ENCODE results near the gene LRRFIP2. TPM values are rescaled to one million over a fixed set of nuclear protein-coding genes. Genes with fewer than 3 reads are reported as not detected.

LRRFIP2 gene, protein sequence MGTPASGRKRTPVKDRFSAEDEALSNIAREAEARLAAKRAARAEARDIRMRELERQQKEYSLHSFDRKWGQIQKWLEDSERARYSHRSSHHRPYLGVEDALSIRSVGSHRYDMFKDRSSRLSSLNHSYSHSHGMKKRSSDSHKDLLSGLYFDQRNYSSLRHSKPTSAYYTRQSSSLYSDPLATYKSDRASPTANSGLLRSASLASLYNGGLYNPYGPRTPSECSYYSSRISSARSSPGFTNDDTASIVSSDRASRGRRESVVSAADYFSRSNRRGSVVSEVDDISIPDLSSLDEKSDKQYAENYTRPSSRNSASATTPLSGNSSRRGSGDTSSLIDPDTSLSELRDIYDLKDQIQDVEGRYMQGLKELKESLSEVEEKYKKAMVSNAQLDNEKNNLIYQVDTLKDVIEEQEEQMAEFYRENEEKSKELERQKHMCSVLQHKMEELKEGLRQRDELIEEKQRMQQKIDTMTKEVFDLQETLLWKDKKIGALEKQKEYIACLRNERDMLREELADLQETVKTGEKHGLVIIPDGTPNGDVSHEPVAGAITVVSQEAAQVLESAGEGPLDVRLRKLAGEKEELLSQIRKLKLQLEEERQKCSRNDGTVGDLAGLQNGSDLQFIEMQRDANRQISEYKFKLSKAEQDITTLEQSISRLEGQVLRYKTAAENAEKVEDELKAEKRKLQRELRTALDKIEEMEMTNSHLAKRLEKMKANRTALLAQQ
- 45.9 and 71.2 TPM in 2 replicates for total RNA-seq

DNA sequence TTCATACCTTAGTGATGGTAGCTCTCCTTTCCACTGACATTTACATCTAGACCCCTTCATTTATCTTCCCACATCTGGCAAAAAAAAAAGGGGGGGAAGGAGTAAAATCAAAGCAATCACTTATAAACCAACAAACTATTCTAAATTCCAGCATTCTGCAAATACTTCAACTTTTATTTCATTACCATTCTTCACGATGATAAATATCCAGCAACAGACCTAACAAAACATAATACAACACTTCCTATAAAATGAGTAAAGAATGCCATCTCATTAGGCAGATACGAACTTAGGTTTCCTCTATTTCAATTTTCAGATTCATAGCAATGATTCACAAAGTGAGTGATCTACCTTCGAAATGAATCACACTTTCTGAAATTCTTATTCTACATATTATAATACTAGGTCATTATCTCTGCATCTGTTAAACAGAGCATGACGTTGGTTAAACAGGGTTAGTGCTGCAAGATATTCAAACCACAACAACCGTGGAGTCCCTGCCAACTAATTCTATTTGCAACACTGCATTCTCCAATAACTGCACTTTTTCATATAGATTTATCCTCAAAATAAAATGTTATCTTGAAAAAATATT lies at the start of gene LRRFIP2:
TSS of gene LRRFIP2 (minus strand) at position 51 of the 595 bp plus-strand sequence. CDS start 25,599 bp downstream, outside the sequence.

Small RNAs within 50 kb of the gene (small RNA-seq; reads per million reads assigned to genes)
- not detected for gene RF00019
- gene RNU6-1301P = not detected

Other genes starting within 250 kb of the LRRFIP2 start
- 7.4 and 11.4 TPM in 2 replicates for gene TRANK1, start 229.5 kb downstream of the LRRFIP2 start, total RNA-seq
- 19.5 and 23.5 TPM in 2 replicates for gene EPM2AIP1, start 181.5 kb downstream of the LRRFIP2 start, total RNA-seq
- gene MLH1, start 181.1 kb downstream of the LRRFIP2 start, total RNA-seq = 51.1 and 67.8 TPM in 2 replicates
- 43.0 and 65.7 TPM in 2 replicates for gene GOLGA4, start 68.7 kb upstream of the LRRFIP2 start, total RNA-seq

Measured in subcutaneous preadipocyte (primary cell).